HG03095 (cell line): ENCODE results near the gene ZDHHC1.

Source experiments
- ATAC-seq: cut with Tn5 transposase; IDR thresholded peaks from one replicate; pipeline ENCODE4 v1.9.1; 2021; ENCODE audit warnings: moderate library complexity; ENCODE audit not compliant: unreplicated experiment

The ZDHHC1 gene

DNA sequence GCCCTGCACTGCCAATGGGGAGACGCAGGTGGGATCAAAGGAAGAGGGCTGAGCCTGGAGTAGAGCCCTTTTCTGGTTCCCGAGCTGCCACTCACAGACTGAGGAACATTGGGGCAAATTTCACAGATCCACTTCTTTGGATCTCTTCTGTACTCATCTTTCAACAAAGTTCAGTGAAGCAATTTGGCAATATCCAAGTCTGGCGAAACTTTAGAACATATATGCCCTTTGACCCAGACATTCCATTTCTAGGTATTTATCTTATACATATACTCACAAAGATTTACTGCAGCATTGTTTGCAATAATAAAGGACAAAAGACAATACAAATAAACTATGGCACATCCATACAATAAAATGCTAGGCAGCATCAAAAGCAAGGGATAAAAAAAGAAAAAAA lies 4.9 kb downstream of the ZDHHC1 start:
- no peak for ATAC-seq

DNA sequence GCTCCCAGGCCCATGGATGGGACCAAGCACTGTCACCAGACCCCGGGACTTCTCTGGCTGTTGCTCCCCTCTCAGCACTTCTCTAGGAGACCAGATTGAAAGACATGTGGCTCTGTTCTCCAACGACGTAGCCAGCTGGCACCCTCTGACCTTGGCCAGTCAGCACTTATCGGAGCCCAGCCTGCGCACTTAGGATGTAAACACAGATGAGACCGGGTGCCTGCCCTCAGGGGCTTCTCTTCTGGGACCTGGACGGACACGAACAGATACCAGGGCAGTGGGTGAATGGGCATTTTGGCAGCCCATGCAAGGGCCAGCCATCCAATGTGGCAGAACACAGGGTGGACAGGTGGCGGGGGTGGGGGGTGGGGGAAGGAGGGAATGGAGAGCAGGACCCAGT lies 6.6 kb downstream of the ZDHHC1 start:
- no peak for ATAC-seq

DNA sequence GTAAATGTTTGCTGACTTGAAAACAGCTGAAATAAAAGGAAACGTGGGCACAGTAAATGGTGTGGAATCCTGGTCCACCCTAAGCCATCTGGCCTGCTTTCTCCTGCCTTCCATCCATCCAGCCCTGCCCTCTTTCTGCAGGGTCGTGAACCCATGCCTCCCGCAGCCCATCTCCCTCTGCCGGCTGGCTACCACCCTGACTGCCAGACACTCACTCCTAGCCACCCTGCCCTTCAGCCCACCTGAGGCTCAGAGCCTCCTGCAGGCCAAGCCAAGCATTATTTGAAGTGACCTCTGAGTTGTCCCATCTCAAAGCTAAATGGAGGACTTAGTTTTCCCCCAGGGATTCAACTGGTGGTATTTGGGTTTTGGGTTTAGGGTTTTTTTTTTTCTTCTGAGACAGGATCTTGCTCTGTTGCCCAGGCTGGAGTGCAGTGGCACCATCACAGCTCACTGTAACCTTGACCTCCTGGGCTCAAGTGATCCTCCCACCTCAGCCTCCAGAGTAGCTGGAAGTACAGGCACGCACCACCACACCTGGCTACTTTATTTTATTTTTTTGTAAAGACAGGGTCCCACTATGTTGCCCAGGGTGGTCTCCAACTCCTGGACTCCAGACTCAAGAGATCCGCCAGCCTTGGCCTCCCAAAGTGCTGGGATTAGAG lies 8.4 kb downstream of the ZDHHC1 start:
- no peak for ATAC-seq

DNA sequence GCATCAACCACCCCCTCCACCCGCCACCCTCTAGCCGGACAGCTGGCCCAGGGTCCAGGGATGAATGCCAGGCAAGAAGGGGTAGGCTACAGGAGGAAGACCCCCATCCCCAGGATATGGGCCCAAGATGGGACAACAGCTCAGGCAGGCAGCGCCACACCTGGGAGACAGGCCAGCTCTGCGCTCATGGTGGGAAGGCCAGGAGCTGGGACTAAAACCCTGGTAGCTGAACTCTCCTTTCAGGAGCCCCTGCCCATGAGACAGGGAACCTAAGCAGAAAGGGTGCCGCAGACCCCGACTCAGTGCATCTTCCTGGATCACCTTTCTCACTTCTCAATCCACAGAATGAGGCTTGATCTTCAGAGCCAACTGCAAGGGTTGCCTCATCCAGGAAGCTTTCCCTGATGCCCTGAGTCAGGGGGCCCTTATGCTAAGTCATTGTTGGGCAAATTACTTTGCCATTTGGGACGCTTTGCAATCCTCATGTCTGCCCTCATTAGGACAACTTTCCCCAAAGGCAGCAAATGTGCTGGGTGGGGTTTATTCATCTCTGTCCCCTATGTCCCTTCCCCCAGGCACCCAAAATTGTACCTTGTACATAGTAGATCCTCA lies 9.0 kb downstream of the ZDHHC1 start:
- no peak for ATAC-seq

DNA sequence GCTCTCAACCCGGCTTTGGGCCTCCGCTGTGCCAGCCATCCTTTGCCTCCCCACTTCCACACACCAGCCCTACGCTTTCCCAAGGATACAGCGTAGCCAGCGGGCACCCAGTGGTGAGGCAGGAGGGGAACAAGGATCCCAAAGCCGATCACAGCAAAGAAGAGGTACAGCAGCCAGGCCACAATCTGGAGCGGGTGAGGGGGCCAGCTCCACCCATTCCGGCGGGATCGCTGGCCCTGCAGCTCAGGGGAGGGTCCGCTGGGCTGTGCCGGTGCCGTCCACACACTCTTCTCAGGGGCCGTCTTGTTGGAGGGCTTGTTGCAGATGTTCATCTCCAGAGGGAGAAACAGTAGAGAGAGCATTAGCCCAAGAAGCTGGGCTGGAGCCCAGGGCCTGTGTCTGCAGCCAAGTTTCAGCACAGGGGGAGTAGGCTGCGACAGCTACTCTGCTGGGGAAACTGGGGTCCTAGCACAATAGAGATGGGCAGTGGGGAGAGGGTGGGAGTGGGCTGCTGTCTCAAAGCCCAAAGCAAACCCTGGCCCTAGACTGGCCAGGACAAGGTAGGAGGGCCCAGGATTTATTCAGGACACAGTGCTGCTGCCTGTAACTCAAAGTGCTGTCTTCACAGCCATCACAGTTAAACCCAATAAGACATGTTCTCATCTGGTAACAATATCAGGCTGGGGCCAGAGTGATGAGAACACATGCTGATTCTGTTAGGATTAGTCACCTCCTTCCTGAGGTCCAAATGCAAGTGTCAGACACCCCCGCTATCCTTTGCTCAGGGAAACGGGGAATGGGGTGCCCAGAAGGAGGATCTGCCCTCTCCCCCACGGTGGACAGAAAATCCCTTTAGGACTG lies 9.9 kb downstream of the ZDHHC1 start:
- ATAC-seq: no peak

DNA sequence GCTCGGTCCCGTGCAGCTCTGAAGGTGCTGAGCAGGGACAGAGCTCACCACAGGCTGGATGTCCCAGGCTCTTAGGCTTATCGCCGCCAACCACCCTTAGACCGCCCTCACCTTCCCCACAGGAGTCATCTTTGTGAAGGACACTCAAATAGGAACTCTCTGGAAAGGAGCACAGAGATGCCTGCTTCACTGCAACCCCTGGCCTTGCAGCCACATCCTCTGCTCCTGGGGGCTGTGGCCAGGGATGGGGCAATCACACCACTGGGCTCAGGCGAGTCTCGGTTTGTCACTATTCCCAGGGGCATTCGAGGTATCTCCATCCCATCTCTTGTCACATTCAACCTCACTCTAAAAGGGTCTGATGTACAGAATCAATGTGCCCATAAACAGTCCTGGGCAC lies 10.9 kb downstream of the ZDHHC1 start:
- ATAC-seq: no peak

DNA sequence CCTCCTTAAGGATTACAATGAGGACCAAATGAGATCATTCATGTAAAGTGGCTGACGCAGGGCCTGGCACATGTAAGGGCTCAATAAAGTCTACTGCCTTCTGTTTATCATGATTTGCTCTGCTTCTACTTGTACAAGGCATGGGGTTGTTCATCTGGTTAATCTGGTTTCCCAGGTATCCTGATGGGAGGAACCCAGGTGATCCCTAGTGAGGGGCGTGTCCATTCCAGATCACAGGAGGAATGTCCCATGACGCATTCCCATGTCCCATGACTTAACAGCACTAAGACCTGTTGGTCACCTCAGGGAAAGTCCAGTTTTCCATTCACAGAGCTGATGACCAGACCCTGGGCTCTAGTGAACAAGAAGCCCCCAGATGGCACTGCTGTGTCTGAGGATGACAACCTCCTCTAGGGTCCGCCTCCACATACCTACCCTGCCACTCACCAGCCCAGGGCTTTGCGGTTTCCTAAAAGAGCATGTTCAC lies 11.5 kb downstream of the ZDHHC1 start:
- ATAC-seq: no peak

DNA sequence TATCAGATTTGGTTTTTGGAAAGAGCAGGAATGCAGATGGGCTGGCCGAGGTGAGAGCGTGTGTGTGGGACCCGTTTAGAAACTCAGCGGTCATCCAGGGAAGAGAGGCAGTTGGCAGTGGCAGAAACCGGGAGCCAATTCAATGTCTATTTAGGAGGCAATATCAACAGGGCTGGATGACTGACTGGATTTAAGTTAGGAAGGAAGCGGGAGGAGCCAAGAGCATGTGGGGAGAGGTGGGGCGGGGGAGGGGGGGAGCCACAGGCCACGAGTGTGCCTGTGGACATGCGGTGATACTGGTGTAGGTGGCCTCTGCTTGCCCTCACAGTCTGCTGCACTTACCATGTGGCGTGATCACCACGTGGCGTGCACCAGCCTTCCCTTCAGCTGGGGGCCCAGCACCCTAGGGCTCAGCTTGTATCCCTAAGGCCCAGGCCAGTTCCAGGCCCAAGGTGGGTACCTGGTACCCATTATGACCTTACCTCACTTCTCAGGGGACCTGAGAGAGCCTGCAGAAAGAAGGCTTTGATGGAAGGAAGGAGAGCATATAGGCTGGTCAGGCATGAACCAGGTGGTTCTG lies 12.2 kb downstream of the ZDHHC1 start:
- no peak for ATAC-seq

DNA sequence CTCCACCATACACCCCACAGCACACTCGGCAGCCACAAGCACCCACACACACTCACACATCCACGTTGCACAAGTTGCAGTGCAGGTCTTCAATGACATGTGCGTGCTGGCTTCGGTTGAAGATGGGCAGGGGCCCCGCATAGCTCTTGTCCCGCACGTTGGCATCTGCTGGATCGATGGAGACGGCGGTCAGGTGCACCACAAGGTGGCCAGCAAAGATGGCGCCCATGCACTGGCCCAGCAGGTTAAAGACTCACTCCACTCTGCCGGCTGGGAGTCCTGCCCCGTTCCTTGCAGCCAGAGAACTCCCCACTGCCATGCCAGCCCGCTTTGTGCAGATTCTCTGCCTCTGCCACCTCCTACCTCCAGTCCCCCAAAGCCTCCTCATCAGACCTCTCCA lies 15.4 kb downstream of the ZDHHC1 start:
- no peak for ATAC-seq

DNA sequence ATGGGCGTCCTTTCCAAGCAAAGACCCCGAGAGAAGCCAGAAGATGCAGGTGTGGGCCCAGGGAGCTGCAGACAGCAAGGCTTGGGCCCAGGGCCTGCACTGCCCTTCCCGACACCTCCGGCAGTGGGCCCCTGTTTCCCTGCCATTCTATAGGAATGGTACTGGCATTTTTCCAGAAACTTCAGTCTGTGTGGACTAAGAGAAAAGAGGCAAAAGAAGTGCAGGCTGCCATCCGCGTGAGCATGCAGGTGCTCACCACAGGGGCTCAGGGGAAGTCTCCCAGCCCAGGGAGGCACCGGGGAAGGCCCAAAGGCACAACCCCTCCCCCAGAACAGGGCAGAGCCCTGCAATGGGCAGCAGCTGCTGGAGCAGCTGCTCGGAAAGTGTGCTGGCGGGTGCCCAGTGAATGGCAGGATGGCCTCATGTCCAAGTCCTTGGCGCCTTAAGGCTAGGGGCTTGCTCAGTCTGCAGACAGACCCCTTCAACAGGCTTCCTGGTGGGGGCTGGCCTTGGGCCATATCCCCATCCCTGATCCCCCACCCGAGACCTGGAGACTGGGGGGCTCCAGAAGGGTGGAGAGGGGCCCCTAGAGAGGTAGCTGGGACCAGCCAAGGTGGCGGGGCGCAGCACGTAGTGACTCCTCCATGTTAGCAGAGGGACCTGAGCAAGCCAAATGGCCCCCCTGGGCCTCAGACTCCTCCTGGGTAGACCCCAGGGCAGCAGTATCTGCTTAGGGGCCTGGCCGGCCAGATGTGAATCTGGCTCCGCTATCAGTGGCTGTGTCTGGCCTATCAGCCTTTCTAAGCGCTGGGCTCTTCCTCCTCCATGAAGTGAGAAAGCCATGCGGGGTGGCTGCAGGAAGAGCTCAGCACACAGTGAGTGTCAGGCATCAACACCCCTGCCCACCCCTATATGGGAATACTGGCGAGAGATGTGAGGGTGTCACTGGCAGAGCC lies 16.2 kb downstream of the ZDHHC1 start:
- no peak for ATAC-seq

DNA sequence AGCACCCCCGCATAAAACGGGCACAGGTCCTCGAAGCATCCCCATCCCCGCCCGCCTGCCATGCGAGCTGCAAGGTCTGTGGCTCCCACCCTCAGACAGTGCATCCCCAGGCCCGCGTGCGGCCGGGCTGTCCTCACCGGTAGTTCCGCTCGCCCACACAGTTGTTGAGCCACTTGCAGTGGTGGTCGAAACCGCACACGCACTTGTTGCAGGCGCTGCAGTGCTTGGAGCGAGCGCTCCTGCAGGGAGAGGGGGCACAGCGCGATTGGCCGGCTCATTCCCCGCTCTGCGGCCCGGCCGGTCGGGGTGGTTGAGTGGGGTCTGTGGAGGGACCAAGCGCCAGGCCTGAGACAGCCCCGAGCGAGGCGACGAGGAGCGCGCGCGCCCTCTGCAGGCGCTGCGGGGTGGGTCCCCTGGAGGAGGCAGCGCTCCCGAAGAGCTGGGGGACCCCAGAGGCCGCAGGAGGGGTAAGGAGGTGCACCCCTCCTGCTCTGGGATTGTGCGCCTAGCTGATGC lies 17.0 kb downstream of the ZDHHC1 start:
- no peak for ATAC-seq

DNA sequence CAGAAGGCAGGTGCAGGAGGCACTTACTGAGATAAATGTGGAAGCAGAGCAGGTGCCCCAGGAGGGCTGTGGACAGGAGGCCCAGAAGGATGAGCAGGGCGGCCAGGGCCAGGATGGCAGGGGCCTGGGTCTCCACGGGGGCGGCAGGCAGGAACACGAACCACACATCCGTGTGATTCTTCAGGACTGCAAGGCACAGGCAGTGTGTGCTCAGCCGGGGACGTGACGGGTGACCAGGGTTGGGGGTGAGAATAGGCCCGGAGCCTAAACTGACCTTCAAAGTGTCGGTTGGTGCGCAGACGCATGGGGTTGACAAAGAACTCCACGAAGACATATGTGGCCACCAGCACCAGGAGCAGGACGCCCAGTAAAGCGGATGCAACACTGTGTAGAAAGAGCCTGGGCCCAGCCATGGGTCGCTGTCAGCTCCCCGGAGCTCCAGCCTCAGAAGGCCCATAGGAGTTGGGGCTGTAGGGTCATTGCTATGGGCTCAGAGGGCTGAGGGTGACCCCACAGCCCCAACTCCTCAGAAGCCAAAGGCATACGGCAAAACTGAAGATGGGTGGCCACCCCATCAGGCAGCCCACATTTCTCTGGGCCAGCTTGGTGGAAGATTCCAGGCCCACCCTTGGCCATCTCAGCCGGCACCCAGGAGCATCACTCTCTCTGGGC lies 17.6 kb downstream of the ZDHHC1 start:
- no peak for ATAC-seq

DNA sequence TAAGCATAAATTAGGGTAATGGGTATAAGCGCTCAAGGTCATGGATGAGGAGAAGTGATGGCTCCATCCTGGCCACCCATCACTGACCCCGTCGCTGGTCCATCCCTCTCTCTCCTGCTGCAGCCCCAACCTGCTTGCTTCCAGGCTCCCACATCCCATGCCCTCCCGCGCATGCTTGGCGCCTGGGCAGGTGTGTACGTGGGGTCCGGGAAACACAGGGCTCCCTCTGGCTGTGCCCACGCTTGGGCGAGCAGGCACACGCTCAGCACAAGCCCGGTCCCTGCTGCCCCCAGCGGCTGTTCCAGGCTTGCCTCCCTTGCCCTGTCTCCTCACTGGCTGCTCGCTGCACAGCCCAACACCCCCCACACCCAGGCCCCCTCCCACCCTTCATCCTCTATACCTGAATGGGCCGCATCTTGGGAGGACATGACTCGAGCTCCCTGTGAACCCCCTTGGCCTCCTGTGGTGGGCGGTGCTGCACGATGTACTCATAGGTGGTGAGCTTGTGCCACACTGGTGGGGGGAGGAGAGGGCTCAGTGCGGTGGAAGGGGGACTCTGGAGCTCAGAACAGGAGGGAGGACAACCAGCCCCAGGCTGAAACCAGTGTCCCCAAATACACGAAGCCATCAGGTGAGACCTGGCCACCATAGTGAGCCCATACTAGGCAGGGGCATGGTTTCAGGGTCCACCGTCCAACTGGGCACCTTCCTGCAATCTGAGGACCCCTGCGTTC lies 18.3 kb downstream of the ZDHHC1 start:
- no peak for ATAC-seq

DNA sequence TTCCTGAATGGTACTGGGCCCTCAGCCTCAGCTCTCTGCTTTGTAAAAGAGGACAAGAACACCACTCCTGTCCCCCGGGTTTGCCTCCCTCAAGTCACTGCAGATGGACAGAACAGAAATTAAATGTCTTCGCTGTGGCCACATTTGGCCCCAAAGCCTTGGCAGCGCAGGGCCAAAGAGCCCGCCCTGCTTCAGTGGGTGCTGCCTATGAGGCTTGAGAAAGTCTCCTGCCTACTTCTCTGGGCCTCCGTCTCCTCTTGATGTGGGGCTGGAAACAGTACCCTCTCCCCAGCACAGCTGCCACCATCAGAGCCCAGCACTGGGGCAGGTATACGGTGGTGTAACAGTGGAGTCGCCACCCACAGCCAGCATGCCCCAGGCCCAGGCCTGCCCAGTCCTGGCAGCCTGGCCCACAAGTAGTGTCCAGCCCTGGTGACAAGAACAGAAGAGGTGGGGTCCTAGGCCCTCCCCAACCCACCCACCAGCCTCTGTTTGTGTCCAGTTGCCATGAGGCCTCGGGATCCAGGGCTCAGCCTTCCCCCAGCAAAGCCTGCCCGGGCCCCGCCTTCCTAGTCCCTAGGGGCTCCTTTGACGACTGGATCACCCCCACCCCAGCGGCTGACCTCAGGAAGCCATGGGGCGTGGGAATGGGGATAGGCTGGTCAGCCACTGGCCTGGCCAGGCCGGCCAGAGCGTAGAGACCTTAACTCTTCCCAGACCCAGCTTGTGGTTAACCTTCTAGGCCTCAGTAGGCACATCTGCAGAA lies 19.1 kb downstream of the ZDHHC1 start:
- ATAC-seq: no peak

DNA sequence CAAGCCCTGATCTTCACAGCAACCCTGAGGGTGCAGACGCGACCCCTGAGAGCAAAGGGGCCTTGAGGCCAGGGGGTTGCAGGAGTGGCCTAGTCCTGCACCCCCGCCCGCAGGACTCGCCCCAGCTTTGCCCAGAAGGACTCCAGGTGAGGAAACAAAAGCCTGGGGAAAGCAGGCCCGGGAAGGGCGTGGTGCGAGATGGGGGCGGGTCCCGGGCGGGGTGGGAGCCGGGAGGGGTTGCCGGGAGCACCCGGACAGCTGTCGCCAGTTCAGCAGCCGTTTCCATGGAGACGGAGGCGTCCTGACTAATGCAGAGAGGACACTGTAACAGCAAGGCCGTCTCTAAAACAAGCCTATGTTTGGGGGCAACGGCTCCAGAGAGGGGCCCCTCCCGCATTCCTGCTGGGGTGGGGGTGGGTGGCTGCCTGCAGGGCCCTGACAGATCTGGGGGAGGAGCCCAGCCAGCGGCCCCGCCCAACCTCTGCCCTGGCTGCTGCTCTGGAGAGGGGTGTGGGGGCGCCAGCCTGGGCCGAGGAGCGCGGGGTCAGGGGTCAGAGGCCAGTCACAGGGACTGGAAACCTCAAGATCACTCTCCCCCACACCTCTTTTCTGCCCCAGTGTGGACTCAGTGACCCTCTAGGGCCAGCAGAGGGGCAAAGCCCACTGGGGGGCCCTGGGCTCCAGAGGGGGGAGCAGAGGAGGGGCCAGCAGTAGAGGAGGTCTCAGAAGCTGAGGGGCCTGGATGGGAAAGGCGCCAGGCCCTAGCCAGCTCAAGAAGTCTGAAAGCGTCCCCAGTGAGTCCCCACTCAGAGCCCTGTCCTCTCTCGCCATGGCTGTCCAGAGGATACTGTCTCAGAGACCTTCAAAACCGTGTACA lies 19.9 kb downstream of the ZDHHC1 start:
- ATAC-seq: no peak

DNA sequence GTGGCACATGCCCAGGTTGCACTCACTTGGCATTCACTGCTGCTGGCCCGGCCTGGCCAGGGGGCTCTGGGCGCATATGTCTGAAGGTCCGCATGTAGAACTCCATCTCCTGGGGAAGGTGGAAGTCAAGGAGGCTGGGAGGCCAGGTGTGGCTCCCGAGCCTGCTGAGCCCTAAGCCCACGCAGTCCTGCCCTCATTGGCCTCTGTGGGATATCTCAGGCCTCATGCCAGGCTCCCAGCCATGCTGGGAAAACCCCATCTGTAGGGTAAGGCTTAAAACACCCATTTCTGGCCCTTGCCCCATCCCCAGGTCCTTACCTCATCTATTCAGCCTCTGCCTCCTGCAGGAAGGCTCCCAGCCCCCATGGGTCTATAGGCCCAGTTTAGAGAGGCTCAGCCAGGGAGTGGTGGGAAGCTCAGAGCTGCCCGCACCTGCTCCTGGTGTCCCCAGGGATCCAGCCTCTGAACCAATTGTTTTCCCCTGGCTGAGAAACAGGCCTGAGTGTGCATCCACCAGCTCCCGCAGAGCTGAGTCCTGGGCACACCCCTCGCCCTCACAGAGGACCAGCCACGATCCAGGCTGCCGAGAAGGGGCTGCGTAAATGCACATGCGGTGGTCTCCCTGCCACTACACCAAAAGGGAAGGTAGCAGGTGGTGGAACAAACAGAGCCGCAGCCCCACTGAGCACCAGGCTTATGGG lies 20.7 kb downstream of the ZDHHC1 start:
- ATAC-seq: no peak

DNA sequence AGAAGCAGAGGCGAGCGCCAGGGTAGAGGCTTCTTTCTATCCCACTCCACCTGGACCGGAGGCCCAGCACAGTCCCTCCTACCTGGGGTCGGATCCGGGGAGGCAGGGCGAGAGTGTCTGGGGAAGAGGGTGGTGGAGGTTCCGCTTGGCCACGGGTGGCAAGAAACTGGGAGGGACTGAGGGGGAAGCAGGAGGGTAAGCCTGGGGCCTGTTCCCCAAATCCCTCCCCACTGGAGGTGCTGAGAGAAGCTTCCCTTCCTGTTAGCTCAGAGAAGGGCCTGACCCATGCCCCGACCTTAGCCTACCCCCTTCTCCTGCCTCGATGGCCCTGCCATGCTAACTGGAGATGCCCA lies 21.2 kb downstream of the ZDHHC1 start:
- ATAC-seq: no peak
